WTC11 (cell line): ENCODE data around the gene HIVEP2. TPM values are rescaled to one million over a fixed set of nuclear protein-coding genes. Genes with fewer than 3 reads are reported as not detected.

Source experiments
- ATAC-seq: fragments of 200-7000 bp; cut with Tn5 transposase; 2 replicates; pipeline ENCODE4 v1.10.0; 2021; ENCODE audit warnings: mild to moderate bottlenecking, moderate library complexity
- CTCF ChIA-PET: fragments of 300-600 bp; sonication (Branson Sonifier 250); formaldehyde crosslinking; loops from one replicate; lab custom pipeline; 2021; ENCODE audit warnings: antibody characterized with exemption; lab: Charles Lee
- POLR2A ChIA-PET: fragments of 350-600 bp; sonication (Branson Sonifier 250); formaldehyde crosslinking; loops from one replicate; lab custom pipeline; 2021; ENCODE audit warnings: antibody characterized with exemption; lab: Charles Lee
- DNase-seq: peaks from one replicate; pipeline ENCODE4 v3.0.0; 2021; ENCODE audit warnings: low spot score
- H3K27ac Mint-ChIP-seq: 2 replicates; pipeline ENCODE4 v1.8.0; 2021; ENCODE audit warnings: mixed read lengths
- H3K27me3 Mint-ChIP-seq: 2 replicates; pipeline ENCODE4 v1.8.0; 2021; ENCODE audit warnings: low read depth, mild to moderate bottlenecking, moderate library complexity, mixed read lengths
- H3K36me3 Mint-ChIP-seq: 2 replicates; pipeline ENCODE4 v1.8.0; 2021; ENCODE audit warnings: mixed read lengths
- H3K4me1 Mint-ChIP-seq: 2 replicates; pipeline ENCODE4 v1.8.0; 2022; ENCODE audit warnings: mixed read lengths
- H3K4me3 Mint-ChIP-seq: 2 replicates; pipeline ENCODE4 v1.8.0; 2021; ENCODE audit warnings: mild to moderate bottlenecking, moderate library complexity, mixed read lengths
- H3K9me3 Mint-ChIP-seq: 2 replicates; pipeline ENCODE4 v1.8.0; 2021; ENCODE audit warnings: mixed read lengths
- ETV6 ChIP-seq: sonication (generic); formaldehyde crosslinking; IDR thresholded peaks from 2 replicates; pipeline ENCODE4 v1.8.1; 2022; ENCODE audit warnings: mild to moderate bottlenecking, missing genetic modification reagents
- FOXP1 ChIP-seq: sonication (generic); formaldehyde crosslinking; IDR thresholded peaks from 2 replicates; pipeline ENCODE4 v1.8.0; 2022; ENCODE audit warnings: missing genetic modification reagents, mild to moderate bottlenecking, moderate library complexity, borderline replicate concordance
- GABPB1 ChIP-seq: sonication (generic); formaldehyde crosslinking; IDR thresholded peaks from 2 replicates; pipeline ENCODE4 v1.8.1; 2023; ENCODE audit warnings: mild to moderate bottlenecking, missing genetic modification reagents
- GTF2I ChIP-seq: fragments of 250-450 bp; sonication (Bioruptor Pico); conservative IDR thresholded peaks from 2 replicates; pipeline ENCODE4 v1.4.0; 2021; ENCODE audit warnings: mild to moderate bottlenecking
- HMGA2 ChIP-seq: fragments of 250-450 bp; sonication (Bioruptor Pico); IDR thresholded peaks from 2 replicates; pipeline ENCODE4 v1.4.0; 2021; ENCODE audit warnings: mild to moderate bottlenecking, moderate library complexity
- MXD4 ChIP-seq: fragments of 250-450 bp; sonication (Bioruptor Pico); IDR thresholded peaks from 2 replicates; pipeline ENCODE4 v1.8.0; 2021; ENCODE audit warnings: mild to moderate bottlenecking, moderate library complexity, borderline replicate concordance
- NR3C1 ChIP-seq: sonication (generic); formaldehyde crosslinking; conservative IDR thresholded peaks from 2 replicates; pipeline ENCODE4 v1.8.1; 2023; ENCODE audit warnings: low read depth, mild to moderate bottlenecking, missing genetic modification reagents
- PRRX2 ChIP-seq: fragments of 250-450 bp; sonication (Bioruptor Pico); IDR thresholded peaks from 2 replicates; pipeline ENCODE4 v1.8.0; 2021; ENCODE audit warnings: mild to moderate bottlenecking
- SMAD3 ChIP-seq: sonication (generic); formaldehyde crosslinking; IDR thresholded peaks from 2 replicates; pipeline ENCODE4 v1.8.0; 2022; ENCODE audit warnings: missing genetic modification reagents, mild to moderate bottlenecking, borderline replicate concordance
- SMAD4 ChIP-seq: sonication (generic); formaldehyde crosslinking; IDR thresholded peaks from 2 replicates; pipeline ENCODE4 v1.8.0; 2022; ENCODE audit warnings: mild to moderate bottlenecking, missing genetic modification reagents
- USF2 ChIP-seq: sonication (generic); formaldehyde crosslinking; IDR thresholded peaks from 2 replicates; pipeline ENCODE4 v1.8.1; 2023; ENCODE audit warnings: mild to moderate bottlenecking, missing genetic modification reagents, moderate library complexity
- ZNF121 ChIP-seq: sonication (generic); formaldehyde crosslinking; IDR thresholded peaks from 2 replicates; pipeline ENCODE4 v1.8.0; 2023; ENCODE audit warnings: missing genetic modification reagents
- ZNF219 ChIP-seq: sonication (generic); formaldehyde crosslinking; IDR thresholded peaks from 2 replicates; pipeline ENCODE4 v1.8.0; 2023; ENCODE audit warnings: missing genetic modification reagents, mild to moderate bottlenecking, borderline replicate concordance
- ZNF263 ChIP-seq: sonication (generic); formaldehyde crosslinking; IDR thresholded peaks from 2 replicates; pipeline ENCODE4 v1.8.1; 2022; ENCODE audit warnings: low read depth, mild to moderate bottlenecking, moderate library complexity, missing genetic modification reagents
- ZNF416 ChIP-seq: fragments of 250-450 bp; sonication (Bioruptor Pico); IDR thresholded peaks from 2 replicates; pipeline ENCODE4 v1.9.0; 2021; ENCODE audit warnings: mild to moderate bottlenecking, inconsistent platforms
- ZNF512 ChIP-seq: sonication (generic); formaldehyde crosslinking; IDR thresholded peaks from 2 replicates; pipeline ENCODE4 v1.8.1; 2022; ENCODE audit warnings: missing genetic modification reagents, borderline replicate concordance
- total RNA-seq: library from RNA; stranded (reverse); gene quantifications from 3 replicates; pipeline ENCODE4 v1.2.3, GENCODE V29; 2021
- TF ChIP-seq, protein P1 (sequence below): sonication (generic); formaldehyde crosslinking; IDR thresholded peaks from 2 replicates; pipeline ENCODE4 v1.8.1; 2023; ENCODE audit warnings: mild to moderate bottlenecking, moderate library complexity, missing genetic modification reagents
- TF ChIP-seq, protein P2 (sequence below): sonication (generic); formaldehyde crosslinking; IDR thresholded peaks from 2 replicates; pipeline ENCODE4 v1.8.1; 2022; ENCODE audit warnings: low read depth, mild to moderate bottlenecking, moderate library complexity, missing genetic modification reagents, borderline replicate concordance
- TF ChIP-seq, protein P3 (sequence below): fragments of 250-450 bp; sonication (Bioruptor Pico); conservative IDR thresholded peaks from 2 replicates; pipeline ENCODE4 v1.9.0; 2021; ENCODE audit warnings: mild to moderate bottlenecking
- TF ChIP-seq, protein P4 (sequence below): sonication (generic); formaldehyde crosslinking; IDR thresholded peaks from 2 replicates; pipeline ENCODE4 v1.8.0; 2023; ENCODE audit warnings: mild to moderate bottlenecking, missing genetic modification reagents

Gene HIVEP2
- total RNA-seq, 1 experiment from 2014 or later: 11.5 TPM

DNA sequence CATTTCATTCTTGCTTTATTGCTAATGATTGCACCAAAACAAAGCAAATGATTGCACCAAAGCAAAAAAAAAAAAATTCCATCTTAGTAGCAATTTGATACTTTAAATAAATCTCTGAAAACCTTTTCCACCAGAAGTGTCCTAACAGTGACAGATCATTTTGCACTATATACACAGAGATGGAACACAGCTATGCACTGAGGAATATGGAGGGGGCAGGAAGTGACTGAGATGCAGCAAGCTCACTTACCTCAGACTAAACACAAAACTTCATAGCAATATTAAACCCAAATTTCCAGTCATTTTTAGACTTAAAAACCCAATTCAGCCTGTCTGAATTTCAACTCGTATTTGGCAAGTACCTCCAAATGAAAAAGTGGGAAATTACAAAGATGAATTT lies 41.2 kb downstream of the HIVEP2 start:
- TF ChIP-seq ZNF121 (CRISPR knock-in tag) (no peak), ZNF219 (CRISPR knock-in tag) (no peak), GTF2I (CRISPR knock-in tag) (no peak)
- Mint-ChIP-seq H3K9me3 (no peaks in the 10 kb centered on the region), H3K27ac (no peak overlapping the region), H3K36me3 (no peaks in the 10 kb centered on the region), H3K4me1 (peaks cover 34% of the 10 kb centered on the region), H3K4me3 (no peak overlapping the region), H3K27me3 (no peaks in the 10 kb centered on the region)
- ChIA-PET CTCF (no interaction called here), POLR2A (interaction anchor here (1.1 kb wide), 1 partner anchor 19 kb away, joined by 4 read pairs; no protein-coding TSS in a partner anchor)
- ATAC-seq (no peak), DNase-seq (no peak)

DNA sequence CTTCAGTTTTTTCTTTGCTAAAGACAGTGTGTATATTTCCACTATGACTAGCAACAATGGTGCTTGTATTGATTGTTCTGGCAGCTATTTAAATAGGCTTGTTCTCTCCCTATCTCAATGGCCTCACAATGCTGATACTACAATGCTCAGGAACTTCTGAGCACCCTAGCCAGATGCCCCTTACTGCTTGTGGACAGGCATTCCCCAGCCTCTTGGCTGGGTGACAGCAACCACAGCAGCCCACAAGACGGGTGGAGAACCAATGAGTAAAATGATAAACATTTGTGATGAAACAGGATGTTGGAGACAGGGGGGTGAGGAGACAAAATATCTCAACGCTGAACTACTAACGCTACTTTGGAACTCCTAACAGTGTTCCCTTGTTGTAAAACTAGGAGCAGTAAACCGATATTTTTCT lies 42.3 kb downstream of the HIVEP2 start:
- peaks cover 27% of the 10 kb centered on the region for H3K4me1 Mint-ChIP-seq
- DNase-seq: no peak
- H3K36me3 Mint-ChIP-seq: no peaks in the 10 kb centered on the region
- H3K9me3 Mint-ChIP-seq: no peaks in the 10 kb centered on the region
- POLR2A ChIA-PET: no interaction called here
- 0 out of 2 replicates have a peak overlapping the region, but pooled peaks have one; percentile 69 for H3K27ac Mint-ChIP-seq
- CTCF ChIA-PET: no interaction called here
- no peak overlapping the region for H3K4me3 Mint-ChIP-seq
- no peak; the same call in 1 of the 2 replicates for ATAC-seq
- TF ChIP-seq, protein P1, sequence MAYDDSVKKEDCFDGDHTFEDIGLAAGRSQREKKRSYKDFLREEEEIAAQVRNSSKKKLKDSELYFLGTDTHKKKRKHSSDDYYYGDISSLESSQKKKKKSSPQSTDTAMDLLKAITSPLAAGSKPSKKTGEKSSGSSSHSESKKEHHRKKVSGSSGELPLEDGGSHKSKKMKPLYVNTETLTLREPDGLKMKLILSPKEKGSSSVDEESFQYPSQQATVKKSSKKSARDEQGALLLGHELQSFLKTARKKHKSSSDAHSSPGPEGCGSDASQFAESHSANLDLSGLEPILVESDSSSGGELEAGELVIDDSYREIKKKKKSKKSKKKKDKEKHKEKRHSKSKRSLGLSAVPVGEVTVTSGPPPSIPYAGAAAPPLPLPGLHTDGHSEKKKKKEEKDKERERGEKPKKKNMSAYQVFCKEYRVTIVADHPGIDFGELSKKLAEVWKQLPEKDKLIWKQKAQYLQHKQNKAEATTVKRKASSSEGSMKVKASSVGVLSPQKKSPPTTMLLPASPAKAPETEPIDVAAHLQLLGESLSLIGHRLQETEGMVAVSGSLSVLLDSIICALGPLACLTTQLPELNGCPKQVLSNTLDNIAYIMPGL (CRISPR knock-in tag): no peak
- peak; percentile 66 for TF ChIP-seq GABPB1 (CRISPR knock-in tag)
- TF ChIP-seq, all 79 proteins: peak for 1
- no peaks in the 10 kb centered on the region for H3K27me3 Mint-ChIP-seq

DNA sequence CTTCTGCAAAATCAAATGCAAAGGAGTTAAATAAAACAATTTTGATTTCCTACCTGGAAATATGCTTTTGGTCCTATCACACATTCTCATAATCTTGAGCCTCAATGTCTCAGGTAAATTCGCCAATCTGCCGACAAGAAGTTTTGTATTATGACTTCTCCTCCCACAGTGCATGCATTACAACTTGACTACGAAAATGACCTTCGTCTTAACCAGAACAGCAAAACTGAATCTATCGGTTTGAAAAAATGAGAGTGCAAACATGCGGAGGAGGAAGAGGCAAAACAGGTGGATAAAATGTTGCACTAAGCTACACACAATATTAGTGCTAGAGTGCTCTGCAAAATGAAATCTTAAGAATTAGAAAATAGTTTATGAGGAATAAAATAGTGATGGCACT lies 43.4 kb downstream of the HIVEP2 start:
- CTCF ChIA-PET: no interaction called here
- Mint-ChIP-seq H3K9me3 (no peaks in the 10 kb centered on the region), H3K4me1 (peaks cover 18% of the 10 kb centered on the region), H3K36me3 (no peaks in the 10 kb centered on the region), H3K4me3 (no peak overlapping the region), H3K27ac (no peak overlapping the region), H3K27me3 (no peaks in the 10 kb centered on the region)
- no peak for DNase-seq
- POLR2A ChIA-PET: no interaction called here
- no peak for ATAC-seq
- TF ChIP-seq SMAD4 (CRISPR knock-in tag) (no peak), HMGA2 (no peak), MXD4 (CRISPR knock-in tag) (no peak), ZNF512 (CRISPR knock-in tag) (no peak), FOXP1 (CRISPR knock-in tag) (no peak), ZNF263 (CRISPR knock-in tag) (no peak), ETV6 (CRISPR knock-in tag) (no peak), ZNF416 (CRISPR knock-in tag) (no peak), PRRX2 (no peak), NR3C1 (CRISPR knock-in tag) (no peak), USF2 (CRISPR knock-in tag) (no peak), SMAD3 (CRISPR knock-in tag) (no peak)
- TF ChIP-seq, protein P2, sequence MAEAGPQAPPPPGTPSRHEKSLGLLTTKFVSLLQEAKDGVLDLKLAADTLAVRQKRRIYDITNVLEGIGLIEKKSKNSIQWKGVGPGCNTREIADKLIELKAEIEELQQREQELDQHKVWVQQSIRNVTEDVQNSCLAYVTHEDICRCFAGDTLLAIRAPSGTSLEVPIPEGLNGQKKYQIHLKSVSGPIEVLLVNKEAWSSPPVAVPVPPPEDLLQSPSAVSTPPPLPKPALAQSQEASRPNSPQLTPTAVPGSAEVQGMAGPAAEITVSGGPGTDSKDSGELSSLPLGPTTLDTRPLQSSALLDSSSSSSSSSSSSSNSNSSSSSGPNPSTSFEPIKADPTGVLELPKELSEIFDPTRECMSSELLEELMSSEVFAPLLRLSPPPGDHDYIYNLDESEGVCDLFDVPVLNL (CRISPR knock-in tag): no peak
- TF ChIP-seq, protein P3, sequence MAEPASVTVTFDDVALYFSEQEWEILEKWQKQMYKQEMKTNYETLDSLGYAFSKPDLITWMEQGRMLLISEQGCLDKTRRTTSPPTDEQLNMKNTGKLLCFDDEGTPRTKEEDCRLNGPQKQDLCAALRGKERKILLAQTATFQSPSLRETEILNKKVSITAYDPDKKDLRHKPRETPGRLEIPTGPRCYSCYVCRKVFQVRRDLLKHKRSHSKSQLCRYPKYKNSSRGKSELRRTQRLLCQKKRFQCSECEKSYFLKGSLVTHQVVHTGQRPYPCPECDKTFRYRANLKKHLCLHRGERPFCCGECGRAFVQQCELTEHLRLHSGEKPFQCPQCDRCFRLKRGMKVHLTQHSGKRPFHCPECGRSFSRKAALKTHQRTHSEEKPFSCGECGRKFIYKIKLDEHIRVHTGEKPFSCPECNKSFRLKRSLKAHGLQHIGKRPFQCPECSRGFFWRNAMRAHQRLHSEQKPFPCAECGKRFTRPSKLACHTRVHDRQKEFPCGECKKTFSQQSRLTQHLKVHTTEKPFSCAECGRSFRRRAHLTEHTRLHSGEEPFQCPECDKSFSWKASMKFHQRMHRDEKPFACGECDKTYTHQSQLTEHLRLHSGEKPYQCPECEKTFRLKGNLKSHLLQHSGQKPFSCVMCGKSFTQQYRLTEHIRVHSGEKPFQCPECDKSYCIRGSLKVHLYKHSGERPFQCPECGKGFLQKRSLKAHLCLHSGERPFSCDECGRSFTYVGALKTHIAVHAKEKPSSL (CRISPR knock-in tag): no peak
- TF ChIP-seq, protein P4, sequence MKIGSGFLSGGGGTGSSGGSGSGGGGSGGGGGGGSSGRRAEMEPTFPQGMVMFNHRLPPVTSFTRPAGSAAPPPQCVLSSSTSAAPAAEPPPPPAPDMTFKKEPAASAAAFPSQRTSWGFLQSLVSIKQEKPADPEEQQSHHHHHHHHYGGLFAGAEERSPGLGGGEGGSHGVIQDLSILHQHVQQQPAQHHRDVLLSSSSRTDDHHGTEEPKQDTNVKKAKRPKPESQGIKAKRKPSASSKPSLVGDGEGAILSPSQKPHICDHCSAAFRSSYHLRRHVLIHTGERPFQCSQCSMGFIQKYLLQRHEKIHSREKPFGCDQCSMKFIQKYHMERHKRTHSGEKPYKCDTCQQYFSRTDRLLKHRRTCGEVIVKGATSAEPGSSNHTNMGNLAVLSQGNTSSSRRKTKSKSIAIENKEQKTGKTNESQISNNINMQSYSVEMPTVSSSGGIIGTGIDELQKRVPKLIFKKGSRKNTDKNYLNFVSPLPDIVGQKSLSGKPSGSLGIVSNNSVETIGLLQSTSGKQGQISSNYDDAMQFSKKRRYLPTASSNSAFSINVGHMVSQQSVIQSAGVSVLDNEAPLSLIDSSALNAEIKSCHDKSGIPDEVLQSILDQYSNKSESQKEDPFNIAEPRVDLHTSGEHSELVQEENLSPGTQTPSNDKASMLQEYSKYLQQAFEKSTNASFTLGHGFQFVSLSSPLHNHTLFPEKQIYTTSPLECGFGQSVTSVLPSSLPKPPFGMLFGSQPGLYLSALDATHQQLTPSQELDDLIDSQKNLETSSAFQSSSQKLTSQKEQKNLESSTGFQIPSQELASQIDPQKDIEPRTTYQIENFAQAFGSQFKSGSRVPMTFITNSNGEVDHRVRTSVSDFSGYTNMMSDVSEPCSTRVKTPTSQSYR (CRISPR knock-in tag): no peak
- TF ChIP-seq, protein P1 (CRISPR knock-in tag): no peak
